Suprapubic skin (tissue), 4 donors: ENCODE results near the gene SPDYE16.
"Not testable (repeated sequence)": the region's sequence is repeated elsewhere in the genome, so short reads cannot be mapped to it uniquely, and the experiment has no call there.

Experiments
- EP300 ChIP-seq: sonication (generic); formaldehyde crosslinking; IDR thresholded peaks from one replicate; pipeline ENCODE4 v1.6.1; 2017; ENCODE audit warnings: antibody characterized with exemption
- POLR2A ChIP-seq, 2 donors: fragments of 450-650 bp; IDR thresholded peaks; one replicate each; pipeline ENCODE4 v1.6.1; 2017; ENCODE audit warnings: antibody characterized with exemption in 2 of 2, mild to moderate bottlenecking in 2 of 2, moderate library complexity in 2 of 2
- POLR2AphosphoS5 ChIP-seq, 3 donors: sonication (generic); formaldehyde crosslinking; IDR thresholded peaks; one replicate each; pipeline ENCODE4 v1.6.1; 2017; ENCODE audit warnings: antibody characterized with exemption in 3 of 3

DNA sequence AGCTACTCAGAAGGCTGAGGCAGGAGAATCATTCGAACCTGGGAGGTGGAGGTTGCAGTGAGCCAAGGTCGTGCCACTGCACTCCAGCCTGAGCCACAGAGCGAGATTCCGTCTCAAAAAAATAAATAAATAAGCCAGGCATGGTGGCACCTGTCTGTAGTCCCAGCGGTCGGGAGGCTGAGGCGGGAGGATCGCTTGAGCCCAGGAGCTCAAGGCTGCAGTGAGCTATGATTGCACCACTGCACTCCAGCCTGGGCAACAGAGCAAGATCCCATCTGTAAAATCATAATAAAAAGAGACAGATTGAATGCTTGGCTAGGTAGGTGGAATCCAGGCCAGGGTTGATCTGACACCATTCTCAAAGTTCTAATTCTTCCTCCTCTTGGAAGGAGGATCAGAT is 36.5 kb downstream of the SPDYE16 start:
- not testable (repeated sequence) for TF ChIP-seq POLR2A (IDR thresholded peaks at IDR 0.05); EP300; POLR2AphosphoS5 (IDR thresholded peaks at IDR 0.05)
